Measurements from ENCODE around the gene ALG9. TPM values are rescaled to one million over a fixed set of nuclear protein-coding genes. Genes with fewer than 3 reads are reported as not detected.
"Not testable (repeated sequence)": the region's sequence is repeated elsewhere in the genome, so short reads cannot be mapped to it uniquely, and the experiment has no call there.

The ALG9 gene
- total RNA-seq, 1 experiment from 2014 or later: 23.6 TPM

DNA sequence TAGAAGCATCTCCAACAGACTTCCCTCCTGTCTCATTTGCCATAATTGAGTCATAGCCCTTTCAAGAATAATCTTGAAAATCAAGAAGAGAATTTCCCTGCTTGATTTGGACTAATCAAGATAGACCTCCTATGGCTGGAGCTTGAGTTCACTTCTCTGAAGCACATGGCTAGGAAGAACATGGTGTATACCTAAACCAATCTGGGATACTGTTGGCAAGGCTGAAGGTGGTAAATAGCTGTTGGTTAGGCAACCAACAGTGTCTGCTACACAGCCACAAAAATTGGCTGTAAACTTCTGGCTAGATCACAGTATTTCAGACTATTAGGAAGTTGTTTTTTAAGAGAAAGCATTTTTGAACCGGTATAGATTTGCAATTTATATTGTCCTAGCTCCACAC, 35.3 kb upstream of the ALG9 start:
- H3K4me3 ChIP-seq: no peak overlapping the region
- no peak for DNase-seq

DNA sequence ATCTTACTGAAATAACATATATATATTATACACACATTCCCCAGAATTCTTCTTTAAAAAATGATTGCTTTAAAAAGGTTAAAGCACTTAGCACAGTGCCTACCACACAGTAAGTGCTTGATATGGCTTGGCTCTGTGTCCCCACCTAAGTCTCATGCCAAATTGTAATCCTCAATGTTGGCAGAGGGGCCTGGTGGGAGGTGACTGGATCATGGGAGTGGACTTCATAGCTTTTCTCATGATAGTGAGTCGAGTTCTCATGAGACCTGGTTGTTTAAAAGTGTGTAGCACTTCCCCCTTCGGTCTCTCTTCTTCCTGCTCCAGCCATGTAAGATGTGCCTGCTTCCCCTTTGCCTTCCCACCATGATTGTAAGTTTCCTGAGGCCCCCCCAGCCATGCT, 34.0 kb upstream of the ALG9 start:
- Histone ChIP-seq H3K9me3 (0 out of 2 replicates have a peak, but pooled peaks cover 3% of the 10 kb centered on the region), H3K27me3 (no peaks in the 10 kb centered on the region)

More for the DNA sequence above, 35.3 kb upstream of the ALG9 start:
- no peaks in the 10 kb centered on the region for H3K27me3 ChIP-seq
- 0 out of 2 replicates have a peak, but pooled peaks cover 3% of the 10 kb centered on the region for H3K9me3 ChIP-seq
- H3K36me3 ChIP-seq: no peaks in the 10 kb centered on the region; the same call in 1 of the 2 replicates

DNA sequence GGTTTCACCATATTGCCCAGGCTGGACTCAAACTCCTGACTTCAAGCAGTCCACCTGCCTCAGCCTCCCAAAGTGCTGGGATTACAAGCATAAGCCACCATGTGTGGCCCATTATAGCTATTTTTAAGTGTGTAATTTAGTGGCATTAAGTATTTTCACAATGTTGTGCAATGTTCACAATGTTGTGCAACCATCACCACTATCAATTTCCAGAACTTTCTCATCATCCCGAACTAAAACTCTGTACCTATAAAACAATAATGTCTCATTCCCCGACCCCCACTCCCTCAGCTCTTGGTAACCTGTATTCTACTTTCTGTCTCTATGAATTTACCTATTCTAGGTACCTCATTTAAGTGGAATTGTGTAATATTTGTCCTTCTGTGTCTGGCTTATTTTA, 15.5 kb upstream of the ALG9 start:
- DNase-seq: no peak

More for the DNA sequence above, 34.0 kb upstream of the ALG9 start:
- Histone ChIP-seq H3K36me3 (no peaks in the 10 kb centered on the region; the same call in 1 of the 2 replicates), H3K4me3 (no peak overlapping the region)
- peak; percentile 21 for DNase-seq

DNA sequence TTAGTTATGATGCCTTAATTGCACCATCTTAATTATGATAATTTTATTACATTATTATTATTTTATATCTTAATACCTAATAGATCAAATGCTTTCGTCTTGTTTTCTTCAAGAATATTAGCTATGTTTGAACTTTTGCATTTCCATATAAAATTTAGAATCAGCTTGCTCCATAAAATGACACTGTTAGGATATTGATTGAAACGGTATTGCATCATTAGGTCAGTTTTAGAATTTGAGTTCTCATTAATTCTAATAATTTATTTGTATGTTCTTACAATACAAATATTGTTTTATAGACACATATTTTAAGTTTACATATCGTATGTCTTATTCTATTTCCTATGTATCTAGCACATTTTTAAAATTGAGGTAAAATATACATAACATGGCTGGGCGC, 14.7 kb upstream of the ALG9 start:
- Histone ChIP-seq H3K36me3 (no peaks in the 10 kb centered on the region), H3K4me3 (no peak overlapping the region), H3K9me3 (no peaks in the 10 kb centered on the region), H3K27me3 (no peaks in the 10 kb centered on the region)
- DNase-seq: no peak

More for the DNA sequence above, 15.5 kb upstream of the ALG9 start:
- no peaks in the 10 kb centered on the region; the same call in 1 of the 2 replicates for H3K9me3 ChIP-seq
- H3K27me3 ChIP-seq: no peaks in the 10 kb centered on the region
- H3K4me3 ChIP-seq: no peak overlapping the region
- no peaks in the 10 kb centered on the region for H3K36me3 ChIP-seq

DNA sequence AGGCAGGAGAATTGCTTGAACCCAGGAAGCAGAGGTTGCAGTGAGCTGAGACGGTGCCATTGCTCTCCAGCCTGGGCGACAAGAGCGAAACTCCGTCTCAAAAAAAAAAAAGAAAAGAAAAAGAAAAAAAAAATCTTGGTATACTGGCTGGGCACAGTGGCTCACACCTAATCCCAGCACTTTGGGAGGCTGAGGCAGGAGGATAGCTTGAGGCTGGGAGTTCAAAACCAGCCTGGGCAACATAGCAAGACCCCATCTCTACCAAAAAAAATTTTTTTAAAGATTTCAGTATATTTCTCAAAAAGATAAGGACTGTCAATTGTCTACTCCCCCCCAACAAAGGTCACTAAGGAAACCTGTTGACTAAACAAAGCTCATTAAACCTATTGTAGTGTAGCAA, 13.7 kb upstream of the ALG9 start:
- H3K4me3 ChIP-seq, DNase-seq, H3K27me3 ChIP-seq, H3K9me3 ChIP-seq, H3K36me3 ChIP-seq: not testable (repeated sequence)

DNA sequence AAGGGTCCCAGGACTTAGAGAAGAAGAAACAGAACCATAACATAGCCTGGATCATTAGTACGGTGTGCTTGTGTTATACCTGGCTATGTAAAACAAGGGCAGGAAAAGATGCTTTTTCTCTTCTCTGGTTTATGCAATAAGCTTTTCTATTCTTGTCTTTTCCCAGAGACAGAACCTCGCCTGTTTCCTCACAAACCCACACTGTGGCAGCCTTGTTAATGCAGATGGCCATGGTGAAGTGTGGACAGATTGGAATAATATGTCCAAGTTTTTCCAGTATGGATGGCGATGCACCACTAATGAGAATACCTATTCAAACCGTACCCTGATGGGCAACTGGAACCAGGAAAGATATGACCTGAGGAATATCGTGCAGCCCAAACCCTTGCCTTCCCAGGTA, 10.8 kb upstream of the ALG9 start:
- H3K4me3 ChIP-seq: no peak overlapping the region
- no peaks in the 10 kb centered on the region for H3K27me3 ChIP-seq
- no peaks in the 10 kb centered on the region for H3K36me3 ChIP-seq
- H3K9me3 ChIP-seq: no peaks in the 10 kb centered on the region
- DNase-seq: no peak

DNA sequence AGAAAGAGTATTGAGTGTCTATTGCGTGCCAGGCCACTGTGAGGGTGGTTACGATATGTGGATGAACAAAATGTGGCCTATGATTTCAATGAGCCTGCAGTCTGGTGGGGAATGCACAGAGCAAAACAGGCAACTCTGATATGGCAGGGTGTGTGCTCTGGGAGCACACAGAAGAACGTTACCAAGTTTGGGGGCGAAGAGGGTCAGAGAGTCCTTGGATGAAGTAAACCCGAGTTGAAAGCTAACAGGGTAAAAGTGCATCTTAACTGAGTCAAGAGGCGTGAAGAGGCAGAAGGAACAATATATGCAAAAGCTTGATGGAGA, 8.2 kb upstream of the ALG9 start:
- H3K36me3 ChIP-seq: no peaks in the 10 kb centered on the region
- no peaks in the 10 kb centered on the region for H3K9me3 ChIP-seq
- DNase-seq: no peak
- H3K4me3 ChIP-seq: peak overlapping the region; percentile 62
- no peaks in the 10 kb centered on the region for H3K27me3 ChIP-seq

- peak; percentile 95 for DNase-seq
- Histone ChIP-seq H3K9me3 (no peaks in the 10 kb centered on the region), H3K4me3 (peak within 1 kb of the TSS; percentile 62), H3K27me3 (no peaks in the 10 kb centered on the region), H3K36me3 (no peaks in the 10 kb centered on the region)
Measured at GRCh38 chr11:111878849-111879636, 7.7 kb upstream of the ALG9 start, which contains the start of the genes CFAP68 and FDXACB1. TSS of gene CFAP68 (plus strand) at chr11:111879541. CDS start at chr11:111879561, 20 bp downstream. TSS of gene FDXACB1 (minus strand) at chr11:111879165. CDS start at chr11:111879132, 33 bp downstream.

DNA sequence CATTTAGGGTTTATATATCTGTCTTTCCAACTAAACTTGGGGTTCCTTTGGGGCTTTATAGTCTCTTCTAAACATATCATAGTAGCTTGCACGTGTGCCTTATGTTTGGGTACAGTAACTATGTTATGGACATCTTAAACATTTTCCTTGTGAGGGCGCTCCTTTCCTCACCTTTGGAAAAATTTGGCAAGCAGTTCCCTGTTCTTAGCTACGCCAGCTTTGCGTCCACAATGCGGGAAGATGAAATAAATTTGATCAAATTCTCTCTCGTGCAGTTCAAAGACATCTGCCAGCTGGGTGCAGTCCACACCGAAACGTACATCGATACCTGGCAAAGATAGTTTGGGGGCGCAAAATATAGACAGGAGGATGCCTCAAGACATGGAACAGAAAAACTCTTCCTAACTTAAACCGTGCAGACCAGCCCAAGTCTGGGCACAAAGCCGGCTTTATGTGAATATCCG, 7.0 kb upstream of the ALG9 start:
- H3K9me3 ChIP-seq: no peaks in the 10 kb centered on the region
- peak overlapping the region; percentile 62 for H3K4me3 ChIP-seq
- H3K36me3 ChIP-seq: no peaks in the 10 kb centered on the region
- DNase-seq: no peak
- H3K27me3 ChIP-seq: no peaks in the 10 kb centered on the region

- Histone ChIP-seq H3K27me3 (no peaks in the 10 kb centered on the region), H3K9me3 (no peaks in the 10 kb centered on the region), H3K36me3 (peaks cover 13% of the 10 kb centered on the region), H3K4me3 (peak overlapping the region; percentile 97)
- DNase-seq: no peak
Measured at GRCh38 chr11:111871693-111872161, 346 bp upstream of the ALG9 start.

GRCh38 chr11:111870522-111870885, 877 bp downstream of the ALG9 start:
- no peak for DNase-seq
- Histone ChIP-seq H3K9me3 (no peaks in the 10 kb centered on the region), H3K36me3 (peaks cover 13% of the 10 kb centered on the region), H3K4me3 (peak overlapping the region; percentile 97), H3K27me3 (no peaks in the 10 kb centered on the region)

DNA sequence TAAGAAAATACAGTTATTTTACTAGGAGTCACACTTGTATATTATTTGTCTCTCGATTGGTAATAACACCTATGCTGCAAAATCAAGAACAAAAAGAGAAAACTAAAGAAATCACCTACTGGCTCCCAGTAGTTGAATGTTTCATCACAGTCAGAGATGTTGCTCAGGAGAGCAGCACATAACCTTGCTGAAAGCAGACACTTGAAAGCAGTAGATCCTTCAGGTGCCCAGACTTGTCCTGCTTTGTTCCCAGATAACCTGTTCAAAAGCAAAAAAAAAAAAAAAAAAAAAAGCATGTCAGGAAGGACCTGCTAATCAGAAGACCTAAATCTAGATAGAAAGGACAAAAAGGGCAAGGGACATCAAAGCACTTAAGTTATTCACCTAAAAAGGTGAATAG, 1.3 kb downstream of the ALG9 start:
- no peaks in the 10 kb centered on the region for H3K9me3 ChIP-seq
- peaks cover 15% of the 10 kb centered on the region for H3K36me3 ChIP-seq
- H3K27me3 ChIP-seq: no peaks in the 10 kb centered on the region
- H3K4me3 ChIP-seq: peak overlapping the region; percentile 97
- no peak for DNase-seq

DNA sequence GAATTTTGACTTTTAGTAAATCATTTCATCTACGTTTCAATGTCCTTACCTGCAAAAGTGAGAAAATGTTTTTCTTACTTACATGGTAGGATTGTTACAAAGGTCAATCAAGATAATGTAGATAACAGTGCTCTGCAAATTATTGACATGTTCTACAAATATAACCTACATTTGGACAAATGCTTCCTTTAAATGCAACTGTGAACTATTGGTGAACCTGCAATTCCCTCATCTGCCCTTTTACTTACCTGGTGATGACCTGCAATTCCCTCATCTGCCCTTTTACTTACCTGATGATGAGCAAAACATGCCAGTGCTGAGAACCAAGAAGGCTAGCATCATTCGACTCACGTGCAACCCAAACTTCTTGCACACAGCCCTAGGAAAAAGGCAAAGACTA, 11.1 kb downstream of the ALG9 start:
- Histone ChIP-seq H3K27me3 (no peaks in the 10 kb centered on the region), H3K36me3 (peaks cover 28% of the 10 kb centered on the region), H3K4me3 (no peak overlapping the region), H3K9me3 (no peaks in the 10 kb centered on the region)
- DNase-seq: no peak

DNA sequence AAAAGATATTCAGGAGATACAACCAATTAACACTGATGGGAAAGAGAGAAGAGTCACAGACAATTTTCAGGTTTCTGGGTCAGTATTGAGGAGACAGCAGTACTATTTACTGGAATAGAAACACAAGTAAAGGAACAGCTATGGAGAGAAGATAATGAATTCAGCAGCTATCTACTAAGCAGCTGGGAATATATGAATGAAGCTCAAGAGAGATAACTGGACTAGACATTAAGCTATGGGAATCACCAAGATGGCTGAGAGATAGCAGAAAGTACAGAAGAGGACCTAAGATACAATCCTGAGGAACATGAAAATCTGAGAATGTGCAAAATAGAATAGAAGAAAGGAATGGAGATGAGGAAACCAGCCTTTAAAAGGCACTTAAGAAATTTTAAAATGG, 15.9 kb downstream of the ALG9 start:
- Histone ChIP-seq H3K9me3 (no peaks in the 10 kb centered on the region), H3K4me3 (no peak overlapping the region), H3K27me3 (no peaks in the 10 kb centered on the region), H3K36me3 (peaks cover 30% of the 10 kb centered on the region)
- no peak for DNase-seq

- no peak for DNase-seq
- Histone ChIP-seq H3K27me3 (no peaks in the 10 kb centered on the region), H3K9me3 (no peaks in the 10 kb centered on the region), H3K4me3 (no peak overlapping the region), H3K36me3 (peaks cover 17% of the 10 kb centered on the region)
Measured at GRCh38 chr11:111852103-111852502, 19.3 kb downstream of the ALG9 start.

DNA sequence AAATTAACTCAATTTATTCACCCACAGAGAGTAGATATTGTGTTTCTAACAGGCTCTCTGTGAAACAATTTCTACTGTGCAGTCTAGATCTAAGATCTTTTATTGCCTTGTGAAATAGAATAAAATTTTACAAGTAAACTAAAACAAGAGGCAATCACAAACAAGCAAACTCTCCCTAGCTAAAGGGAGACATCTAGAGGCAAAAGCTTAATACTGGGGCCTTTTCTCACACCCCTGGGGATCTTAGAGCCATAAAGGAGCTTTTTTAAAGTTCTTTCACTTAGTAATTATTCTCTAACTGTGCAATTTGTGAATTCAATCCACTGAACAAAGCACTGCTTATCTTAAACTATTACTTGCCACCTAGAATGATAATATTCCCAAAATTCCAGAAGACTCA, 19.7 kb downstream of the ALG9 start:
- Histone ChIP-seq H3K27me3 (no peaks in the 10 kb centered on the region), H3K36me3 (peaks cover 20% of the 10 kb centered on the region), H3K9me3 (no peaks in the 10 kb centered on the region), H3K4me3 (no peak overlapping the region)
- no peak for DNase-seq

- no peaks in the 10 kb centered on the region for H3K9me3 ChIP-seq
- DNase-seq: no peak
- no peaks in the 10 kb centered on the region for H3K27me3 ChIP-seq
- H3K4me3 ChIP-seq: no peak overlapping the region
- H3K36me3 ChIP-seq: peaks cover 24% of the 10 kb centered on the region
Measured at GRCh38 chr11:111851067-111851466, 20.3 kb downstream of the ALG9 start.

DNA sequence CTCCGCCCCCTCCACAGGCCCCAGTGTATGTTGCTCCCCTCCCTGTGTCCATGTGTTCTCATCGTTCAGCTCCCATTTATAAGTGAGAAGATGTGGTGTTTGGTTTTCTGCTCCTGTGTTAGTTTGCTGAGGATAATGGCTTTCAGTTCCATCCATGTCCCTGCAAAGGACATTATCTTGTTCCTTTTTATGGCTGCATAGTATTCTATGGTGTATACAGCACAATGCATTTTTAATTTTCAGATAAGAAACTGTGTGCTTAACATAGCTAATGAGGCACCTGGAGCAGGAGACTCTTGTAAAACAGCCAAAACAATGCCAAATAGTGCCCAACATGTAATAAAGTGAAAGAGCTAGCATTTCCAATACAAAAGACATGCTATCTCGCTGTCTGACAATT, 21.8 kb downstream of the ALG9 start:
- Histone ChIP-seq H3K4me3 (no peak overlapping the region), H3K36me3 (peaks cover 20% of the 10 kb centered on the region), H3K9me3 (no peaks in the 10 kb centered on the region), H3K27me3 (no peaks in the 10 kb centered on the region)
- DNase-seq: no peak

Data from MG63 (cell line).